HEK293 (cell line): Measurements from ENCODE around the gene ATP6V1B1.

Source experiments
- CTCF ChIA-PET: fragments of 350-600 bp; formaldehyde crosslinking; extraction: SDS; loops from one replicate; lab custom pipeline; 2021; ENCODE audit warnings: antibody characterized with exemption; lab: Yijun Ruan, JAX
- POLR2A ChIA-PET: fragments of 300-600 bp; formaldehyde crosslinking; extraction: SDS; loops from one replicate; lab custom pipeline; 2020; ENCODE audit warnings: antibody characterized with exemption, inconsistent platforms; lab: Yijun Ruan, JAX
- H3K27ac ChIP-seq: fragments of 200-500 bp; sonication (Bioruptor generic); 2 replicates; pipeline ENCODE4 v1.5.1; 2014; ENCODE audit warnings: low read depth, low read length, control low read depth, inconsistent platforms; ENCODE audit errors: extremely low read depth
- H3K36me3 ChIP-seq, 2 experiments: fragments of 200-500 bp in 1 of 2; sonication (Bioruptor generic) in 1 of 2; 1 replicate in 1 of 2; 2 replicates in 1 of 2; pipeline ENCODE4 v1.5.1; 2014 to 2017; ENCODE audit warnings: inconsistent platforms in 2 of 2, low read length in 2 of 2; ENCODE audit not compliant: control insufficient read depth in 2 of 2, insufficient read depth in 1 of 2
- H3K4me1 ChIP-seq: fragments of 200-500 bp; sonication (Bioruptor generic); 2 replicates; pipeline ENCODE4 v1.5.1; 2014; ENCODE audit warnings: mild to moderate bottlenecking, low read length, inconsistent platforms; ENCODE audit not compliant: control insufficient read depth, insufficient read depth
- H3K4me3 ChIP-seq: 2 replicates; pipeline ENCODE4 v1.5.1; 2011; ENCODE audit warnings: low read depth, mild to moderate bottlenecking, control low read depth, low read length, moderate library complexity
- H3K9me3 ChIP-seq: fragments of 200-500 bp; sonication (Bioruptor generic); 2 replicates; pipeline ENCODE4 v1.5.1; 2014; ENCODE audit warnings: low read depth, low read length, inconsistent platforms; ENCODE audit not compliant: control insufficient read depth, insufficient read depth
- EGR2 ChIP-seq: fragments of 450-650 bp; formaldehyde crosslinking; IDR thresholded peaks from 2 replicates; pipeline ENCODE4 v1.5.1; 2016; ENCODE audit warnings: low read depth, missing biosample characterization, missing genetic modification characterization
- GLIS1 ChIP-seq: fragments of 450-650 bp; formaldehyde crosslinking; IDR thresholded peaks from 2 replicates; pipeline ENCODE4 v1.5.1; 2016; ENCODE audit warnings: missing biosample characterization, missing genetic modification characterization
- HOXC10 ChIP-seq: sonication (generic); formaldehyde crosslinking; IDR thresholded peaks from 2 replicates; pipeline ENCODE4 v1.8.1; 2023; ENCODE audit warnings: mild to moderate bottlenecking, missing genetic modification reagents
- KLF7 ChIP-seq: fragments of 450-650 bp; formaldehyde crosslinking; IDR thresholded peaks from 2 replicates; pipeline ENCODE4 v1.5.1; 2016; ENCODE audit warnings: missing biosample characterization, missing genetic modification characterization, borderline replicate concordance
- MYNN ChIP-seq: fragments of 450-650 bp; formaldehyde crosslinking; IDR thresholded peaks from 2 replicates; pipeline ENCODE4 v1.5.1; 2016; ENCODE audit warnings: missing biosample characterization, missing genetic modification characterization, borderline replicate concordance
- MZF1 ChIP-seq: fragments of 450-650 bp; formaldehyde crosslinking; IDR thresholded peaks from 2 replicates; pipeline ENCODE4 v1.5.1; 2017; ENCODE audit warnings: missing biosample characterization, missing genetic modification characterization, borderline replicate concordance
- OSR2 ChIP-seq: fragments of 450-650 bp; formaldehyde crosslinking; IDR thresholded peaks from 2 replicates; pipeline ENCODE4 v1.5.1; 2016; ENCODE audit warnings: missing biosample characterization, missing genetic modification characterization
- SALL2 ChIP-seq: fragments of 450-650 bp; formaldehyde crosslinking; IDR thresholded peaks from 2 replicates; pipeline ENCODE4 v1.5.0; 2017; ENCODE audit warnings: missing biosample characterization, mild to moderate bottlenecking, missing genetic modification characterization, borderline replicate concordance
- SCRT2 ChIP-seq: fragments of 450-650 bp; formaldehyde crosslinking; IDR thresholded peaks from 2 replicates; pipeline ENCODE4 v1.5.1; 2016; ENCODE audit warnings: missing biosample characterization, missing genetic modification characterization
- ZNF114 ChIP-seq: fragments of 450-650 bp; formaldehyde crosslinking; IDR thresholded peaks from 2 replicates; pipeline ENCODE4 v1.5.0; 2017; ENCODE audit warnings: missing biosample characterization, missing genetic modification characterization
- ZNF146 ChIP-seq: fragments of 450-650 bp; formaldehyde crosslinking; IDR thresholded peaks from 2 replicates; pipeline ENCODE4 v1.5.1; 2016; ENCODE audit warnings: missing biosample characterization, missing genetic modification characterization
- ZNF16 ChIP-seq: fragments of 450-650 bp; formaldehyde crosslinking; IDR thresholded peaks from 2 replicates; pipeline ENCODE4 v1.5.1; 2016; ENCODE audit warnings: low read depth, missing biosample characterization, missing genetic modification characterization
- ZNF324 ChIP-seq: fragments of 450-650 bp; formaldehyde crosslinking; IDR thresholded peaks from 2 replicates; pipeline ENCODE4 v1.5.1; 2016; ENCODE audit warnings: missing biosample characterization, missing genetic modification characterization
- ZNF350 ChIP-seq: fragments of 450-650 bp; formaldehyde crosslinking; IDR thresholded peaks from 2 replicates; pipeline ENCODE4 v1.5.0; 2017; ENCODE audit warnings: missing biosample characterization, mild to moderate bottlenecking, missing genetic modification characterization
- ZNF416 ChIP-seq: fragments of 450-650 bp; formaldehyde crosslinking; IDR thresholded peaks from 2 replicates; pipeline ENCODE4 v1.5.1; 2016; ENCODE audit warnings: missing biosample characterization, missing genetic modification characterization
- ZNF426 ChIP-seq: fragments of 450-650 bp; formaldehyde crosslinking; IDR thresholded peaks from 2 replicates; pipeline ENCODE4 v1.5.1; 2017; ENCODE audit warnings: missing biosample characterization, missing genetic modification characterization, mild to moderate bottlenecking, inconsistent platforms, moderate library complexity
- ZNF548 ChIP-seq: fragments of 450-650 bp; formaldehyde crosslinking; IDR thresholded peaks from 2 replicates; pipeline ENCODE4 v1.5.1; 2016; ENCODE audit warnings: missing biosample characterization, missing genetic modification characterization
- ZNF560 ChIP-seq: fragments of 450-650 bp; formaldehyde crosslinking; IDR thresholded peaks from 2 replicates; pipeline ENCODE4 v1.5.1; 2017; ENCODE audit warnings: missing biosample characterization, missing genetic modification characterization, borderline replicate concordance
- ZNF561 ChIP-seq: fragments of 450-650 bp; IDR thresholded peaks from 2 replicates; pipeline ENCODE4 v1.5.1; 2018; ENCODE audit warnings: missing biosample characterization, missing genetic modification characterization, borderline replicate concordance
- ZNF670 ChIP-seq: fragments of 450-650 bp; formaldehyde crosslinking; IDR thresholded peaks from 2 replicates; pipeline ENCODE4 v1.5.1; 2016; ENCODE audit warnings: missing biosample characterization, missing genetic modification characterization, low read depth
- ZNF791 ChIP-seq: fragments of 450-650 bp; formaldehyde crosslinking; IDR thresholded peaks from 2 replicates; pipeline ENCODE4 v1.5.1; 2016; ENCODE audit warnings: missing biosample characterization, missing genetic modification characterization
- ZNF792 ChIP-seq: fragments of 450-650 bp; formaldehyde crosslinking; IDR thresholded peaks from 2 replicates; pipeline ENCODE4 v1.5.1; 2016; ENCODE audit warnings: missing biosample characterization, missing genetic modification characterization
- TF ChIP-seq, protein P1 (sequence below): fragments of 450-650 bp; formaldehyde crosslinking; IDR thresholded peaks from 2 replicates; pipeline ENCODE4 v1.5.1; 2016; ENCODE audit warnings: missing biosample characterization, missing genetic modification characterization
- TF ChIP-seq, protein P2 (sequence below): fragments of 450-650 bp; formaldehyde crosslinking; IDR thresholded peaks from 2 replicates; pipeline ENCODE4 v1.5.1; 2017; ENCODE audit warnings: missing biosample characterization, missing genetic modification characterization
- TF ChIP-seq, protein P3 (sequence below): fragments of 450-650 bp; formaldehyde crosslinking; IDR thresholded peaks from 2 replicates; pipeline ENCODE4 v1.5.1; 2016; ENCODE audit warnings: missing biosample characterization, missing genetic modification characterization
- TF ChIP-seq, protein P4 (sequence below): fragments of 450-650 bp; formaldehyde crosslinking; IDR thresholded peaks from 2 replicates; pipeline ENCODE4; 2016; ENCODE audit warnings: missing biosample characterization, missing genetic modification characterization
- TF ChIP-seq, protein P5 (sequence below): fragments of 450-650 bp; formaldehyde crosslinking; IDR thresholded peaks from 2 replicates; pipeline ENCODE4 v1.5.1; 2016; ENCODE audit warnings: missing biosample characterization, missing genetic modification characterization

ATP6V1B1 gene

DNA sequence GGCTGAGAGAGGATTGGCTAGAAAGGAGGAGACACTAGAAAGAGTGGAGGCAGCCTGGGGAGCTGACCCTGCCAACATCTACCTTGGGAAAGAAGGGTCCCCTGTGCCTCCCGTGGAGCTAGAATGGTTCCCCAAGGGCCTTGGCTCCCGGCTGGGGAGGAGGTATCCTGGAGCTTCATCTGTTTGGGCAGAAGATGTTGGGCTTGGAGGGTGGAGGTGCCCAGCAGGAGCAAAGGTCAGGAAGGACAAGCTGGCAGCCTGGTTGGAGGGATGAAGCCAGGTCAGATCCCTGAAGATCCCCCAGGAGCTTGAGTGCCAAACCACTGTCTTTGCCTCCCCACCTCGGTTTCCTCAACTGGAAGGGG is 2.9 kb downstream of the ATP6V1B1 start:
- H3K27ac ChIP-seq: no peak overlapping the region
- no peaks in the 10 kb centered on the region for H3K9me3 ChIP-seq
- TF ChIP-seq ZNF324: no peak
- TF ChIP-seq OSR2 (tag by site-specific recombination): no peak
- no peak for TF ChIP-seq ZNF791 (tag by site-specific recombination)
- no peak for TF ChIP-seq ZNF426 (tag by site-specific recombination)
- TF ChIP-seq ZNF792 (tag by site-specific recombination): no peak
- no peak for TF ChIP-seq EGR2
- TF ChIP-seq KLF7 (tag by site-specific recombination): no peak
- no peak for TF ChIP-seq ZNF350
- TF ChIP-seq, protein P1, sequence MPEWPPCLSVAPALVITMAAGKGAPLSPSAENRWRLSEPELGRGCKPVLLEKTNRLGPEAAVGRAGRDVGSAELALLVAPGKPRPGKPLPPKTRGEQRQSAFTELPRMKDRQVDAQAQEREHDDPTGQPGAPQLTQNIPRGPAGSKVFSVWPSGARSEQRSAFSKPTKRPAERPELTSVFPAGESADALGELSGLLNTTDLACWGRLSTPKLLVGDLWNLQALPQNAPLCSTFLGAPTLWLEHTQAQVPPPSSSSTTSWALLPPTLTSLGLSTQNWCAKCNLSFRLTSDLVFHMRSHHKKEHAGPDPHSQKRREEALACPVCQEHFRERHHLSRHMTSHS (tag by site-specific recombination): no peak
- TF ChIP-seq ZNF561 (tag by site-specific recombination): no peak
- TF ChIP-seq ZNF560 (tag by site-specific recombination): no peak
- no peak for TF ChIP-seq MZF1
- TF ChIP-seq, protein P2, sequence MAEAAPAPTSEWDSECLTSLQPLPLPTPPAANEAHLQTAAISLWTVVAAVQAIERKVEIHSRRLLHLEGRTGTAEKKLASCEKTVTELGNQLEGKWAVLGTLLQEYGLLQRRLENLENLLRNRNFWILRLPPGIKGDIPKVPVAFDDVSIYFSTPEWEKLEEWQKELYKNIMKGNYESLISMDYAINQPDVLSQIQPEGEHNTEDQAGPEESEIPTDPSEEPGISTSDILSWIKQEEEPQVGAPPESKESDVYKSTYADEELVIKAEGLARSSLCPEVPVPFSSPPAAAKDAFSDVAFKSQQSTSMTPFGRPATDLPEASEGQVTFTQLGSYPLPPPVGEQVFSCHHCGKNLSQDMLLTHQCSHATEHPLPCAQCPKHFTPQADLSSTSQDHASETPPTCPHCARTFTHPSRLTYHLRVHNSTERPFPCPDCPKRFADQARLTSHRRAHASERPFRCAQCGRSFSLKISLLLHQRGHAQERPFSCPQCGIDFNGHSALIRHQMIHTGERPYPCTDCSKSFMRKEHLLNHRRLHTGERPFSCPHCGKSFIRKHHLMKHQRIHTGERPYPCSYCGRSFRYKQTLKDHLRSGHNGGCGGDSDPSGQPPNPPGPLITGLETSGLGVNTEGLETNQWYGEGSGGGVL (tag by site-specific recombination): no peak
- TF ChIP-seq SALL2 (tag by site-specific recombination): no peak
- TF ChIP-seq ZNF416 (tag by site-specific recombination): no peak
- POLR2A ChIA-PET: no interaction called here
- H3K36me3 ChIP-seq: peaks cover 0 to 10% of the 10 kb centered on the region in 2 experiments; a peak in 2 of 3 replicates
- H3K4me3 ChIP-seq: no peak overlapping the region
- CTCF ChIA-PET: interaction anchor here (0.7 to 6.2 kb wide), 3 partner anchors 8 to 67 kb away, joined by 3 to 61 read pairs (median 11); no protein-coding TSS in a partner anchor
- H3K4me1 ChIP-seq: no peaks in the 10 kb centered on the region

DNA sequence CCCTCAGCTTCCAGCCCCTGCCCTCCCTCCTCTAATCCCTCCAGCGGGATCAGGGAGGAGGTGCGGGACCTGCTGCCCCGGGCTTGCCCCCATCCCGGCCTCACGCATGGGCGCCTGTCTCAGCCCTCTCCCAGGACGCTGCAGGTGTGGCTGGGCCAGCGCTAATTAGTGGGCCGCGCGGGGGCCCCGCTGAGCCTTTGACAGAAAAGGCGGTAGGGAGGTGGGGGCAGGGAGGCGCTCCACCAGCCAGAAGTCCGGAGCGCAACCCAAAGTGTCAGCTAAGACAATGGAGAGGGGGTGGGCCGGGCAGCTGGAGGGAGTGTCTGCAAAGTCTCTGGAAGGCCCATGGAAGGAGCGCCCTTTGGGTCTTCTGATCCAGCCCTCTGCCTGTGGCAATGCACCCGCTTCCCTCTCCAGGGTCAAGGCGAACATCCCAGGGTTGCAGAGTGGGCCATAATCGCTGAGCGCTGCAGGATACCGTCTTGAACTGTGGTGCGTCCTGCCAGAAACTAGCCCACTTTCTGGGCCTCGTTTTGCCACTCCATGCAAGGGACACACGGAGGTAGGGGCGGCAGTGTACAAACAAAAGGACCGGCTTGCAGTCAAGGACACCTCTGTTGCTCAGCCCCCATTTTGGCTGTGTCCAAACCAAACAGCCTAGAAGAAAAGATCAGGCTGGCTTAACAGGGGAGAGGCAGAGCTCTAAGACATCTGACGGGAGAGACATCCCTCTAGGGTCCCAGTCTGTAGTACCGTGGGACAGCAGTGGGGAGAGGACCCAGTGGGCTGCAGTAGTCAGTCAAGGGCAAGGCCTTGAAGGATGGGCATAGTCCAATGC is 3.5 kb downstream of the ATP6V1B1 start:
- H3K36me3 ChIP-seq: peaks cover 0 to 10% of the 10 kb centered on the region in 2 experiments; a peak in 2 of 3 replicates
- no peaks in the 10 kb centered on the region for H3K4me1 ChIP-seq
- H3K9me3 ChIP-seq: no peaks in the 10 kb centered on the region
- H3K4me3 ChIP-seq: no peak overlapping the region
- no peak overlapping the region for H3K27ac ChIP-seq
- POLR2A ChIA-PET: no interaction called here
- CTCF ChIA-PET: interaction anchor here (0.7 to 6.2 kb wide), 4 partner anchors 8 to 68 kb away, joined by 3 to 61 read pairs (median 8); no protein-coding TSS in a partner anchor
- TF ChIP-seq SCRT2 (tag by site-specific recombination) (no peak), ZNF548 (tag by site-specific recombination) (no peak), ZNF146 (tag by site-specific recombination) (no peak), MYNN (tag by site-specific recombination) (no peak), HOXC10 (CRISPR knock-in tag) (no peak), ZNF791 (tag by site-specific recombination) (no peak), GLIS1 (tag by site-specific recombination) (no peak), OSR2 (tag by site-specific recombination) (no peak), ZNF114 (tag by site-specific recombination) (no peak), ZNF16 (tag by site-specific recombination) (no peak), ZNF670 (tag by site-specific recombination) (no peak), ZNF350 (no peak)
- TF ChIP-seq, protein P3, sequence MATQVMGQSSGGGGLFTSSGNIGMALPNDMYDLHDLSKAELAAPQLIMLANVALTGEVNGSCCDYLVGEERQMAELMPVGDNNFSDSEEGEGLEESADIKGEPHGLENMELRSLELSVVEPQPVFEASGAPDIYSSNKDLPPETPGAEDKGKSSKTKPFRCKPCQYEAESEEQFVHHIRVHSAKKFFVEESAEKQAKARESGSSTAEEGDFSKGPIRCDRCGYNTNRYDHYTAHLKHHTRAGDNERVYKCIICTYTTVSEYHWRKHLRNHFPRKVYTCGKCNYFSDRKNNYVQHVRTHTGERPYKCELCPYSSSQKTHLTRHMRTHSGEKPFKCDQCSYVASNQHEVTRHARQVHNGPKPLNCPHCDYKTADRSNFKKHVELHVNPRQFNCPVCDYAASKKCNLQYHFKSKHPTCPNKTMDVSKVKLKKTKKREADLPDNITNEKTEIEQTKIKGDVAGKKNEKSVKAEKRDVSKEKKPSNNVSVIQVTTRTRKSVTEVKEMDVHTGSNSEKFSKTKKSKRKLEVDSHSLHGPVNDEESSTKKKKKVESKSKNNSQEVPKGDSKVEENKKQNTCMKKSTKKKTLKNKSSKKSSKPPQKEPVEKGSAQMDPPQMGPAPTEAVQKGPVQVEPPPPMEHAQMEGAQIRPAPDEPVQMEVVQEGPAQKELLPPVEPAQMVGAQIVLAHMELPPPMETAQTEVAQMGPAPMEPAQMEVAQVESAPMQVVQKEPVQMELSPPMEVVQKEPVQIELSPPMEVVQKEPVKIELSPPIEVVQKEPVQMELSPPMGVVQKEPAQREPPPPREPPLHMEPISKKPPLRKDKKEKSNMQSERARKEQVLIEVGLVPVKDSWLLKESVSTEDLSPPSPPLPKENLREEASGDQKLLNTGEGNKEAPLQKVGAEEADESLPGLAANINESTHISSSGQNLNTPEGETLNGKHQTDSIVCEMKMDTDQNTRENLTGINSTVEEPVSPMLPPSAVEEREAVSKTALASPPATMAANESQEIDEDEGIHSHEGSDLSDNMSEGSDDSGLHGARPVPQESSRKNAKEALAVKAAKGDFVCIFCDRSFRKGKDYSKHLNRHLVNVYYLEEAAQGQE (tag by site-specific recombination): no peak
- TF ChIP-seq, protein P4, sequence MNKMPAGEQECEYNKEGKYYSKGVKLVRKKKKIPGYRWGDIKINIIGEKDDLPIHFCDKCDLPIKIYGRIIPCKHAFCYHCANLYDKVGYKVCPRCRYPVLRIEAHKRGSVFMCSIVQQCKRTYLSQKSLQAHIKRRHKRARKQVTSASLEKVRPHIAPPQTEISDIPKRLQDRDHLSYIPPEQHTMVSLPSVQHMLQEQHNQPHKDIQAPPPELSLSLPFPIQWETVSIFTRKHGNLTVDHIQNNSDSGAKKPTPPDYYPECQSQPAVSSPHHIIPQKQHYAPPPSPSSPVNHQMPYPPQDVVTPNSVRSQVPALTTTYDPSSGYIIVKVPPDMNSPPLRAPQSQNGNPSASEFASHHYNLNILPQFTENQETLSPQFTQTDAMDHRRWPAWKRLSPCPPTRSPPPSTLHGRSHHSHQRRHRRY: no peak
- TF ChIP-seq, protein P5, sequence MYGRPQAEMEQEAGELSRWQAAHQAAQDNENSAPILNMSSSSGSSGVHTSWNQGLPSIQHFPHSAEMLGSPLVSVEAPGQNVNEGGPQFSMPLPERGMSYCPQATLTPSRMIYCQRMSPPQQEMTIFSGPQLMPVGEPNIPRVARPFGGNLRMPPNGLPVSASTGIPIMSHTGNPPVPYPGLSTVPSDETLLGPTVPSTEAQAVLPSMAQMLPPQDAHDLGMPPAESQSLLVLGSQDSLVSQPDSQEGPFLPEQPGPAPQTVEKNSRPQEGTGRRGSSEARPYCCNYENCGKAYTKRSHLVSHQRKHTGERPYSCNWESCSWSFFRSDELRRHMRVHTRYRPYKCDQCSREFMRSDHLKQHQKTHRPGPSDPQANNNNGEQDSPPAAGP (tag by site-specific recombination): no peak
